ENCODE results near the gene TNKS2.

GRCh38 chr10:91864744-91865143 is 66.5 kb downstream of the TNKS2 start:
- TF ChIP-seq CTCF (conservative IDR thresholded peaks at IDR 0.05) (no peak), EZH2 (IDR thresholded peaks at IDR 0.05; ENCODE audit: low read depth) (no peak)
